LNCAP (cell line): ENCODE results near the gene KIAA1671.

Experiments
- CTCF ChIP-seq: fragments of 450-650 bp; IDR thresholded peaks from 2 replicates; pipeline ENCODE4 v1.5.1; 2017; ENCODE audit warnings: mild to moderate bottlenecking

The KIAA1671 gene

GRCh38 chr22:25161916-25162530 lies 209.5 kb downstream of the KIAA1671 start:
- no peak for TF ChIP-seq CTCF

GRCh38 chr22:25162561-25162960 lies 210.0 kb downstream of the KIAA1671 start:
- TF ChIP-seq CTCF = no peak

- no peak for TF ChIP-seq CTCF
These were observed 213.3 kb downstream of the KIAA1671 start for GRCh38 chr22:25165785-25166184.

DNA sequence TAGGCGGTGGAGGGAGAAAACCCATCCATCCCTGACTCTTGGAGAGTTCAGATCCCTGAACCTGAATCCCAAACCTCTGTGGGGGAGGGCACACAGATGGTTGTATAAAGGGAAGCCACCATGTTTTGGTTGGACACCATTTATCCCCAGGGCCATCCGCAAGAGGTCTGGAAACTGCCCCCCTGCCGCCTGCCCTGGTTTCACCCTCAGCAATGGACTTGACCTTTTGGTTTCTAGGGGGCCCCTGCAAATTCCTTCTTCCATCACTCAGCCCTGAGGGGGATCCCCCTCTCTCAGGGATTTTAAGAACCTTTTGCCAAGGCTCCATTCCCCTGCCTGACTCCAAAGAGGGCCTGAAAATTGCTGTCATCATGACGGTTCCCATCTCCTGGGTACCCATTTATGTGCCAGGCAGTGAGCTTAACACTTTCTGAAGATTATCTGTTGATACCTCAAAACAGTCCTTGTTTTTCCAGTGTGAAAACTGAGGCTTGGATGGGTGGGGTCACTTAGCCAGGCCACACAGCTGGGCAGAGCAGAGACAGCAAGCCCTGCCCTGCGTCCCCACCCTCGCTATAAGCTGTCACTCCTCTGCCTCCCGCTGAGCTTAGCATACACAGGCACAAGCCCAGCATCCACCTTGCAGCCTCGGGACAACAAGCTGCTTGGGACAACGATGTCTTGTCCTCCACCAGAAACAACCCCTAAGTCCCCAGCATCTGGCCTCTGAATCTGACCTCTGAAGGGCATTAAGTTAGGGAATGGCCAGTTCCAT lies 213.9 kb downstream of the KIAA1671 start:
- TF ChIP-seq CTCF = no peak

DNA sequence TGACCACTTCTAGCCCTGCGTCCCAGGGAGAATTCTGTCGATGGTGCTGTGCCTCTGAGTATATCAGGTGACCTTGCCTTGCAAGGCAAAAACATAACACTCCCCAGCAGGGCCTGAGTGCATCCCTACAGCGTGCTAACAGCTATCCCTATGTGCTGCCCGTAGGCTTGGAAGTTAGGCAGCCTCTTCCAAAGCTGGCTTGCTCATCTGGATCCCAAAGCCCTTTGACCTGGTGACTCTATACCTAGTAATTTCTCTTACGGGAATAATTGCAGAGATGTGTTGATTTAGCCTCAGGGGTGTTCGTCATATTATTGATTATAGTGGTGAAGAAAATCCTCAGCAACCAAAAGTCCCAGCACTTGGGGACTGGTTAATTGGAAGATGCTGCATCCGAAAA lies 214.6 kb downstream of the KIAA1671 start:
- no peak for TF ChIP-seq CTCF

DNA sequence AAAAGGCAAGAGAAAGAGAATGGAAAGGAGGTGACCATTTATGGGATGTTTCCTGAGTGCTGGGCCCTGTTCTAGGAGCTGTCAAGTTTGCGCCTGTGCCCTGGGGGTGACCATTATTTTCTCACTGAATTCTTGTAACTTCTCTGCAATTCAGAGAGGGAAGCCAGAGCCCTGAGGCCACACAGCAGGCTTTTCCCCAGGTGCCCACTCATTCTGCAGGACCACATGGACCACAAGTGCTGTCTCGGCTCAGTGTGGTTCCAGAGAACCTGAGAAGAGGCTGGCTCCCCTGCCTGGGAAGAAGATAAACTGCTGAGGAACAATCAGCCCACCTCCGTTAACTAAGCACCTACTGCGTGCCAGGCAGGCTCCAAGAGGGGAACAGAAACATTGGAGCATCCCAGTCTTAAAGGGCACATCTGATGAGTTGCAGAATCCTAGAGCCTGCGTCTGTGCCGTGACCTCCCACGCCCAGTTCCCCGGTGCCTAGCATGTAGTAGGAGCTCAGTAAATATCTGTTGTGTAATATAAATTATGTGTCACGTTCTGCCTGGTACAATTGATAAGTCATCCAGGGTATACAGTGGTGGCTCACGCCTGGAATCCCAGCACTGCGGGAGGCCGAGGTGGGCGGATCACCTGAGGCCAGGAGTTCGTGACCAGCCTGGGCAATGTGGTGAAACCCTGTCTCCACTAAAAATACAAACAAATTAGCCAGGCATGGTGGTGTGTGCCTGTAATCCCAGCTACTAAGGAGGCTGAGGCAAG lies 215.5 kb downstream of the KIAA1671 start:
- TF ChIP-seq CTCF = no peak

- TF ChIP-seq CTCF = no peak
These were observed 216.9 kb downstream of the KIAA1671 start for GRCh38 chr22:25169278-25170031.
